HG03439 (cell line): ENCODE measurements around the gene PAPOLA.
"Not testable (repeated sequence)": the region's sequence is repeated elsewhere in the genome, so short reads cannot be mapped to it uniquely, and the experiment has no call there.

Experiments
- ATAC-seq: cut with Tn5 transposase; IDR thresholded peaks from one replicate; pipeline ENCODE4 v1.9.1; 2021; ENCODE audit warnings: mild to moderate bottlenecking, moderate library complexity; ENCODE audit not compliant: unreplicated experiment

The PAPOLA gene

DNA sequence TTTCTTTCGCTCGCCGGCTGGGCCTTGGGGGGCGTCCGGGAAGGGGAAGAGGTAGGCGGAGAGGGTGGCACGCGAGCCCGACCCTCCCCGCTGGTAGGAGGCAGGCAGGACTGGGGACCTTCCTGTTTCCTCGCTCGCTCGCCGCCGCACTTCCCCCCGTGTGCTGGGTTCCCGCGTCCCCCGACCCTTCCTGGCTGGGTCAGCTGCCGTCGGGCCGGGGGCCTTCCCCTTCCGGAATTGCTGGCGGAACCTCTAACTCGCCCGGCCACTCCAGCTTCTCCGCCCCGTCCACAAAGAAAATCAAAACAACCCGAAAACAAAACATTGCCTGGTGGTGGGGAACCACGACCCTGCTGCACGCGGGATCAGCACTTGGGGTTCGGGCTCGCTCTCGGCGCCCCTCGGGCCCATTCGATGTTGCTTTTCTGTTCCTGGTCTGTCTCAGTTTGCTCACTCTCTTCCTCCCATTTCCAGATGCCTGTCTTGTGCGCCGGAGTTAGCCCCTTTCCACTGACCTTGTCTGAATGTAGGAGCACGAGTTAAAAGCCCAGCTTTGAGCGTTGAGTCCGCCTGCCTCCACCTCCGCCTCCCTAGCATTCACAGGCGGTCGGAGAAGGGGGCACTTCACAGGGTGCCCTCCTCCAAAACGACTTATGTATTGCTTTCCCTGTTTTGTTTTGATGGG, 581 bp downstream of the PAPOLA start:
- ATAC-seq: peak; percentile 35

- ATAC-seq: no peak
Observed at GRCh38 chr14:96503306-96503679, 1.1 kb downstream of the PAPOLA start.

DNA sequence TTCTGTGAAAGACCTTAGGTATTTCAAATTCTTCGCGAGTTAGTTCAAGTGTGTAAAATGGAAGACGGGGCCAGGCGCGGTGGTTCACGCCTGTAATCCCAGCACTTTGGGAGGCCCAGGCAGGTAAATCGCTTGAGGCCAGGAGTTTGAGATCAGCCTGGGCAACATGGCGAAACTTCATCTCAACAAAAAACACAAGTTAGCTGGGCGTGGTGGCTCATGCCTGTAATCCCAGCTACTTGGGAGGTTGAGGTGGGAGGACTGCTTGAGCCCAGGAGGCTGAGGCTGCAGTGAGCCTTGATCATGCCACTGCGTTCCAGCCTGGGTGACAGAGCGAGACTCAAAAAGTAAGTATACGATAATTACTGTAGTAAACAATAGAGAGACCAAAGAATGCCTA, 2.2 kb downstream of the PAPOLA start:
- not testable (repeated sequence) for ATAC-seq

- no peak for ATAC-seq
Observed at GRCh38 chr14:96507723-96508122, 5.5 kb downstream of the PAPOLA start.

DNA sequence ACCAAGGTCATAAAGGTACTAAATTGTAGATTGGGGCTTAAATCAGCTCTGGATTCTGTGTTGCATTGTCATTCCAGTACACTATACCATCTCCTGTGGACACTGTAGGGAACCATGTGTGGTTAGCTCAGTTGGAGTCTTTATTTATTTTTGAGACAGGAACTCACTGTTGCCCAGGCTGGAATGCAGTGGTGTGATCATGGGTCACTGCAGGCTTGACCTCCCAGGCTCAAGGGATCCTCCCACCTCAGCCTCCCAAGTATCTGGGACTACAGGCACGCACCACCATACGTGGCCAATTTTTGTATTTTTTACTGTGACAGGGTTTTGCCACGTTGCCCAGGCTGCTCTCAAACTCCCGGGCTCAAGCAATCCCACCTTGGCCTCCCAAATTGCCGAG, 6.7 kb downstream of the PAPOLA start:
- no peak for ATAC-seq

- ATAC-seq: no peak
Observed at GRCh38 chr14:96509457-96510090, 7.4 kb downstream of the PAPOLA start.

DNA sequence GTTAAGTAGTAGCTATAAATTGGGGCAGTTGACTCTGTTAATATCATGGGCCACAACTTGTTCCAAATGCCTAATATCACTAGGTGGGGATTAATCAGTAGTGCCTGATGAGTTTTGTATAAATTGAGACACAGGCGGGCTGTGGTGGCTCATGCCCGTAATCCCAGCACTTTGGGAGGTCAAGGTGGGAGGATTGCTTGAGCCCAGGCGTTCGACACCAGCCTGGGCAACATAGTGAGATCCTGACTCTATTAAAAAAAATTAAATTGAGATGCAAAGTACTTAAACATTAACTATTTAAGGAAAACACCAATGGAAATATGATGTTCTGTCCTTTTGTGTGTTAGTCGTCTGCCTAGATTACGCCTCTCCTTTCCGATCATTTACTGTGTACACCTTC, 9.0 kb downstream of the PAPOLA start:
- ATAC-seq: no peak

- ATAC-seq: no peak
Observed at GRCh38 chr14:96511667-96512066, 9.5 kb downstream of the PAPOLA start.

DNA sequence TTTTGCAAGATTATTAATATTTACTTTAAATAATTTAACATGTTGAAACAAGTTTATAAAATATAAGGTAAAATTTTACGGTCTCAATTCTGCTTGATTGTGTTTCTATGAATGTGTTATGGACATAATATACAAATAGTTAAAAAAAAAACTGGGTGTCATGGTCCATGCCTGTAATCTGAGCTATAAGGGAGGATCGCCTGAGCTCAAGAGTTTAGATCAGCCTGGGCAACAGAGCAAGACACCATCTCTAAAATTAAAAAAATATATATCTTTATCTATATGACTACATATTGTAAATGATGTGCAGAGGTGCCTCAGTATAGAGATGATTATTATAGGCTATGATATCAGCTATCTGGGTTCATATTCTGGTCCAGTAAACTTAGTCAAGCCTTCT, 9.9 kb downstream of the PAPOLA start:
- ATAC-seq: no peak

- no peak for ATAC-seq
Observed at GRCh38 chr14:96512602-96513397, 10.6 kb downstream of the PAPOLA start.

DNA sequence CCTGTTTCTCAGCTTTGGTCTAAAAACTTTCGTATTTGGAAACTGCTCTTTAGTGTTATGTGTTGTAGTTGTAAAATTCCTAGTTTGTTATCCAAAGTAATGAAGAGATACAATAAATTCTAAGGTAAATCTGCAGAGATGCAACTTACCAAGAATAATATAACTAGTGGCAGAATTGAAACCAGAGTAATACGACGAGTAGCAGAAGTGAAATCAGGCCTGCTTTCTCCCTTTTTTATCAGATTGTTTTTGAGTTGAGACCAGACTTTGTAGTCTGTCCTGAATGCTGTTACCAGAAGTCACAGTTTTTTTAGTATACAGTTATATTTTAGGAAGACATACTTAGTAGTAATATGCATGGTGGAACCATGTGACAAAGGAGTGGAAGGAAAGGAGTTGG, 12.5 kb downstream of the PAPOLA start:
- no peak for ATAC-seq

DNA sequence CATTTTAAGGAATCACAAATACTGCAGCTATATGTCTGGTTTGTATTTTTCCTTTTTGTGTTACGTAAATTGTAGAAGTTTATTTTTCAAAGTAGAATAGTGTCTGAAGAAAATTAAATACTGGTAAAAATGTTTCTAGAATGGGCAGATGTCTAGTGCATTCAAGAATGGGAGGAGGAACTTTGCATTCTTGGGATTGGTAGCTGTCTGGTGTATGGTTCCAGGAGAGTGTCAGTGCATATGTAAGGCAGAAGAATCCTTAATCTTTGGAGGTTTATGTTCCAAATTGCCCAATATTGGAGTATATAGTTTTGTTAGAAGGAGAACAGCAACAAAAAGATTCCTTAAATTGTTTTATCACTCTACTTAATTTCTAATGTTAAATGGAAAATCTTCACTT, 13.5 kb downstream of the PAPOLA start:
- ATAC-seq: no peak

- ATAC-seq: no peak
Observed at GRCh38 chr14:96516351-96516750, 14.2 kb downstream of the PAPOLA start.

DNA sequence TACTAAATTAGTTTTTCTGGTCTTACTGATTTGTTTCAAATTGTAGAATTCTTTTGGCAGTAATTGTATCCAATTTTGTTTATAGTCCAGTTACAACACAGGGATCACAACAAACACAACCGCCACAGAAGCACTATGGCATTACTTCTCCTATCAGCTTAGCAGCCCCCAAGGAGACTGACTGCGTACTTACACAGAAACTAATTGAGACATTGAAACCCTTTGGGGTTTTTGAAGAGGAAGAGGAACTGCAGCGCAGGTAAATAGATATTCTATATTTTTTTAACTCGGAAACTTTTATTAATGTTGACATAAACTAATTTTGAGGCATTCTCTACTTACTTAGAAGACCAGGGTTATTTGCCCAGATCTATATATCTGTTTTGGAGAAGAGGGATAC, 17.8 kb downstream of the PAPOLA start:
- ATAC-seq: no peak

GRCh38 chr14:96525452-96525851, 23.3 kb downstream of the PAPOLA start:
- no peak for ATAC-seq

- no peak for ATAC-seq
Observed at GRCh38 chr14:96532632-96533031, 30.4 kb downstream of the PAPOLA start.

DNA sequence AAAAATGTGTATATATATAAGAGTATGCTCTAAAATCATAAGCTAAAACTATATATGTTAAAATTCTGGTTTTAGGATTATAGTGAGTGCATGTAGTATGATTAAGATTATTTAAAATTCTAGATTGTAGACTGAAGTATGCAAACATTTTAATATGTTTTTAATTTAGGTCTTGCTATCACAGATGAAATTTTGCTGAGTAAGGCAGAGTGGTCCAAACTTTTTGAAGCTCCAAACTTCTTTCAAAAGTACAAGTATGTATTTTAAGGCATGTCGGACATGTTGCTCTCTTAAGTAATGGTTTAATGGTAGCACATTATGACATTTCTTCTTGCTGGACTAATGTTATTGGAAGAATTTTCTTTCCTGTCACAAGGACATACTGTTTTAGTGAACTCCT, 34.6 kb downstream of the PAPOLA start:
- no peak for ATAC-seq

GRCh38 chr14:96538097-96538989, 36.2 kb downstream of the PAPOLA start:
- no peak for ATAC-seq

DNA sequence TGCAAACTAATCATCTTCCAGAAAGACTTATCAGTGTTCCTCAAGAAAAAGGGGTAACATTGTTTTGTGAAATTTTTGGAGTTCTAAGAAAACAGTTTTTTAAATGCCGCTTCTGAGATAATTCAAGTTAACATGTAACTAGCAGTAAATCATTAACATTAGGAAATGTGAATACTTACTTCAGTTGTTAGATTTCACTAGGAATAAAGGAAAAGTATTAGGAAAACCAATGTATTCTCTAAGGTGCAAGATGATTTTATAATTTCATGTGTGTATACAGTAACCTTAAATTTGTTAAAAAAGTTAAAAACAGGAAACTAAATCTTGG, 36.8 kb downstream of the PAPOLA start:
- ATAC-seq: no peak

- ATAC-seq: no peak
Observed at GRCh38 chr14:96554315-96554910, 52.2 kb downstream of the PAPOLA start.

DNA sequence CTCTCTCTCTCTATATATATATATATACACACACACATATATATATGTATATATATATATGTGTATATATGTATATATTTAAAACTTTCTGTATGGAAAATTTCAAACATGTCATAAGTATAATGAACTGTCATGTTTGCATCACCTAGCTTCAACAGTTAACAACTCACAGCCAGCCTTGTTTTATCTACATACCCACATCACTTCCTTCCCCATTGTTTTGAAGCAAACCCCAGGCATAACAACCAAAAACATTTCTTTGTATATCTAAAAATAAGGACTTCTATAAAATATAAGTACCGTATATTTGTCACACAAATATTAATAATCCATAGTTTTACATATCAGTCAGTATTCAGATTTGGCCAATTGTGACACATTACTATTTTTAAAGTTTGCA, 57.4 kb downstream of the PAPOLA start:
- ATAC-seq: no peak
